ENCODE results near the gene IL17RB. TPM values are rescaled to one million over a fixed set of nuclear protein-coding genes. Genes with fewer than 3 reads are reported as not detected.

Gene IL17RB
- total RNA-seq, 1 donor from 2014 or later: 3.1 TPM

DNA sequence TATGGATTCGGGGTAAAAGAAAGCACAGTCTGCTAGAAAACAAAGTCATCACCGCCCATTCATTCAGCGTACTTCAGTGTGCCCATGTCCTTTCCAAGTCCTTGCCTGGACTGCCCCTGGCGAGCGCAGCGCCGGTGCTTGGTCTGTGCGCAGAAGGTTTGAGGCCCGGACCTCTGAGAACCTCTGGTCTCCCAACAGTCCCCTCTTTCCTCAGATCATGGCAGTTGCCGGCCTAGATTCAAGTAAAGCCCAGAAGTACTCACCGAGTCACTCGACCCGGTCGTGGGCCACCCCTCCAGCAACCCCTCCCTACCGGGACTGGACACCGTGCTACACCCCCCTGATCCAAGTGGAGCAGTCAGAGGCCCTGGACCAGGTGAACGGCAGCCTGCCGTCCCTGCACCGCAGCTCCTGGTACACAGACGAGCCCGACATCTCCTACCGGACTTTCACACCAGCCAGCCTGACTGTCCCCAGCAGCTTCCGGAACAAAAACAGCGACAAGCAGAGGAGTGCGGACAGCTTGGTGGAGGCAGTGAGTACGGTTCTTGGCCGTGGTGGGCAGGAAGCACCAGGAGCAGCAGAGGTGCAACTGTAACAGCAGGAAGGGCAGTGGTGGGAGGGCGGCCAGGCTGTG lies 36.5 kb upstream of the IL17RB start:
- ATAC-seq (no peak), DNase-seq (no peak)

DNA sequence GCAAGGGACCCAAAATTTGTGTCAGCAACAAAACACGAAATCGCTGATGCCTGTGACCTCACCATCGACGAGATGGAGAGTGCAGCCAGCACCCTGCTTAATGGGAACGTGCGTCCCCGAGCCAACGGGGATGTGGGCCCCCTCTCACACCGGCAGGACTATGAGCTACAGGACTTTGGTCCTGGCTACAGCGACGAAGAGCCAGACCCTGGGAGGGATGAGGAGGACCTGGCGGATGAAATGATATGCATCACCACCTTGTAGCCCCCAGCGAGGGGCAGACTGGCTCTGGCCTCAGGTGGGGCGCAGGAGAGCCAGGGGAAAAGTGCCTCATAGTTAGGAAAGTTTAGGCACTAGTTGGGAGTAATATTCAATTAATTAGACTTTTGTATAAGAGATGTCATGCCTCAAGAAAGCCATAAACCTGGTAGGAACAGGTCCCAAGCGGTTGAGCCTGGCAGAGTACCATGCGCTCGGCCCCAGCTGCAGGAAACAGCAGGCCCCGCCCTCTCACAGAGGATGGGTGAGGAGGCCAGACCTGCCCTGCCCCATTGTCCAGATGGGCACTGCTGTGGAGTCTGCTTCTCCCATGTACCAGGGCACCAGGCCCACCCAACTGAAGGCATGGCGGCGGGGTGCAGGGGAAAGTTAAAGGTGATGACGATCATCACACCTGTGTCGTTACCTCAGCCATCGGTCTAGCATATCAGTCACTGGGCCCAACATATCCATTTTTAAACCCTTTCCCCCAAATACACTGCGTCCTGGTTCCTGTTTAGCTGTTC lies 35.0 kb upstream of the IL17RB start:
- intact Hi-C loops (cut with micrococcal nuclease): no loop called here
- ATAC-seq (no peak), DNase-seq (no peak)

More for the DNA sequence above, 36.5 kb upstream of the IL17RB start:
- intact Hi-C loops (cut with micrococcal nuclease): no loop called here

DNA sequence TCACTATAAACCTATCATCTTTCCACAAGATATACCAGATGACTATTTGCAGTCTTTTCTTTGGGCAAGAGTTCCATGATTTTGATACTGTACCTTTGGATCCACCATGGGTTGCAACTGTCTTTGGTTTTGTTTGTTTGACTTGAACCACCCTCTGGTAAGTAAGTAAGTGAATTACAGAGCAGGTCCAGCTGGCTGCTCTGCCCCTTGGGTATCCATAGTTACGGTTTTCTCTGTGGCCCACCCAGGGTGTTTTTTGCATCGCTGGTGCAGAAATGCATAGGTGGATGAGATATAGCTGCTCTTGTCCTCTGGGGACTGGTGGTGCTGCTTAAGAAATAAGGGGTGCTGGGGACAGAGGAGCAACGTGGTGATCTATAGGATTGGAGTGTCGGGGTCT lies 33.9 kb upstream of the IL17RB start:
- intact Hi-C loops (cut with micrococcal nuclease): no loop called here
- DNase-seq (no peak), ATAC-seq (no peak)

DNA sequence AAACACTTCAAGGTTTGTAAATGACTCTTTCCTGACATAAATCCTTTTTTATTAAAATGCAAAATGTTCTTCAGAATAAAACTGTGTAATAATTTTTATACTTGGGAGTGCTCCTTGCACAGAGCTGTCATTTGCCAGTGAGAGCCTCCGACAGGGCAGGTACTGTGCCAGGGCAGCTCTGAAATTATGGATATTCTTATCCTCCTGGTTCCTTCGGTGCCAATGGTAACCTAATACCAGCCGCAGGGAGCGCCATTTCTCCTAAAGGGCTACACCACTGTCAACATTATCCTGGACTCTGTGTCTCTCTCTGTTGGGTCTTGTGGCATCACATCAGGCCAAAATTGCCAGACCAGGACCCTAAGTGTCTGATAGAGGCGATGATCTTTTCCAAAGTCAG lies 33.1 kb upstream of the IL17RB start:
- peak; percentile 61 for ATAC-seq
- intact Hi-C loops (cut with micrococcal nuclease): no loop called here

DNA sequence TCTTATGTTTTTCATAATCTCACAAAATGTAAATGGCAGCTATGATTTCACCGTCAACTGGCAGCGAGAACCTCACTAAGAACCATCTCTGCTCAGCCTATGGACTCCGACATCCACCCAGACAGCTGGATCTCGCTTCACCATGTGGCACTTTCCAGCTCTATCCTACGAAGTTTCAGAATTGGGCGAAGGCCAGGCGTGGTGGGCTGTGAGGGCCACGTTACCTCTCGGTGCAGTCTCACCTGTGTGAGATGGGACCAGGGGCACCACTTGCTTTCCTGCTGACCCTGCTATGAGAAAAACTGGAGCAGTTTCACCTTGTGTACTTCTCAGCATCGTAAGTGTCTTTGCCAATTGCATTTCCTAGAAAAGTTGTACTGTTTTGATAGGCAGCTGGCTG lies 32.5 kb upstream of the IL17RB start:
- no peak for ATAC-seq
- DNase-seq: no peak
- intact Hi-C loops (cut with micrococcal nuclease): no loop called here

More for the DNA sequence above, 33.1 kb upstream of the IL17RB start:
- no peak for DNase-seq

DNA sequence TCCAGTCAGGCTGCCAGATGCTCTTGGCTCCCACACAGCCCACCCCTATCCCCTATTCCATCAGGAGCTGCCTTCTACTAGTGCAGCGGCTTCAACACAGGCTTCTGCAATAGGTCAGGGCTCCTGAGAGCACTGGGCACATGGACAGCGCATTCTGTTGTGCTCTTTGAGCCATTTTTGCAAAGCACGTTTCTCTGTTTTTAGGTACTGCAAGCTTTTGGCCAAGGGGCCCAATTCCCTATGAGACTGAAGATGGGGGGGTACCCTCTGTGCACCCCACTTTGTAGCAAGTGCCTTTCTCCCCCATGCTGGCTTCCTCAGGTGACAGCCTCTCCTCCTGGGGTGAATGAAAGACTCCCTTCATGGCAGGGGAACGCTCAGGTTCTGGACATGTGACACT lies 31.3 kb upstream of the IL17RB start:
- ATAC-seq (no peak), DNase-seq (no peak)
- intact Hi-C loops (cut with micrococcal nuclease): no loop called here

DNA sequence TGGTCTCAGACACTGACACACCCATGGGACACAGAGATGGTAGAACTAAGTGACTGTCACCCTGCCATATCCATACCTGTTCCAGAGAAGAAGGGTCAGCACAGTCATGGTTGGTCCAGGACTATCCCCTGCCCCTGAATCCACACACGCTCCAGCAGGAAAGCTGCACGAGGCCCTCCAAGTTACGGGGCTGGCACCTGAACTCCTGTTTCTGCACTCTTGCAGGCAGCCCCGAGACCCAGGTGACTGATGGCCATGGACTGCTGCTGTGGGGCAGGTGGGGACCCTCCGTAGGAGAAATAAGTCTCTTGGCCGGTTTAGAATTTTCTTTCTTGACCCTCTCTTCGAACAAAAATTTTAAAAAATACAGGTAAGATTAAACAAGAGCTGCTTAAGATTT lies 30.7 kb upstream of the IL17RB start:
- no peak for DNase-seq
- ATAC-seq: no peak
- intact Hi-C loops (cut with micrococcal nuclease): no loop called here

DNA sequence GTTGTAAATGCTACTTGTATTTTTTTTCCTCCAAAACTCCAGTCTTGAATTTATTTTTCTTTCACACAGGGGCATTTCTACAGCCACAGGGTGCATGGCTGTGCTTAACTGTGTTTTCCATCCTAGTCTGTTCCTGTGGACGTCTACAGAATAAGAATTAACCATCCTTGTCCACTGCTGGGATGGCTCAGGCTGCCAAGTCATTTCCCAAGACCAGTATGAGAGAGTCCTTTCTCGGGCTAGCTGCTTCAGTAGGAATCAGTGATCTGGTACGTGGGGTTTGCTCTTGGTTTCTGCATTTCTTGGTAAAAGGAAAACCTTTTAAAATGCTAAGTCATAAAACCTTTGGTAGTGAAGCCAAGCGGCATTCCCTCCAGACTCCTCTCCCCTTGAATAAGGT lies 29.9 kb upstream of the IL17RB start:
- ATAC-seq (no peak), DNase-seq (no peak)
- intact Hi-C loops (cut with micrococcal nuclease): no loop called here

DNA sequence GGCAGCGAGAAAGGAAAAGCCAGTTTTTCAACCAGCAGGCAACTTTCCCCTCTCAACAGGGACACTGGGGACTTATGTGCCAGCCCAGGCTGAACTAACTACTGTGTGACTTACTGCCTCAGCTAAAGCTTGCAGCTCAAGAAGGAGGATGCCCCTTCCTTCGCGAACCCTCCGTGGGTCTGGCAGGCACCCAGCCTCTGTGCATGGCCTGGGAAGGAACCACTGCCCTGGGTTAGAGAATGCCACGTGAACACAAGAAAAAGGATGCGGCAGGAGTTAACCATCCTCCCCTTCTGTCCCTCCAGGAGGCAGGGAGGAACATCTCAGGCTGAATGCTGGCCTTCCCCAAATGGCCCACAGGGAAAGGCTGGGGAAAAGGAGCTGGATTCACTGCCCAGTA lies 29.2 kb upstream of the IL17RB start:
- ATAC-seq (no peak), DNase-seq (no peak)
- intact Hi-C loops (cut with micrococcal nuclease): no loop called here

DNA sequence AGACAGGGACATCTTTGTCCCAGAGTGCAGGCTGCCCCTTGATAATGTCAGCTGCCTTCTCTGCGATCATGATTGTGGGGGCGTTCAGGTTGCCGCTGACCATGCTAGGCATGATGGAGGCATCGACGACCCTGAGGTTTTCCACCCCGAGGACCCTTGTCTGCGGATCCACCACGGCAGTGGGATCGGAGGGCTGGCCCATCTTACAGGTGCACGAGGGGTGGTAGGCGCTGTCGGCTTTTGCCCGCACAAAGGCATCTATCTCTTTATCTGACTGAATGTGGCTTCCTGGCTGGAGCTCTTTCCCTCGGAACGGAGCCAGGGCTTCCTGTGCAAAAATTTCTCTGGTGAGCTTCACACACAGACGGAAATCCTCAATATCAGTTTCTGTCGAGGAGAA lies 28.6 kb upstream of the IL17RB start:
- intact Hi-C loops (cut with micrococcal nuclease): no loop called here
- ATAC-seq (no peak), DNase-seq (no peak)

DNA sequence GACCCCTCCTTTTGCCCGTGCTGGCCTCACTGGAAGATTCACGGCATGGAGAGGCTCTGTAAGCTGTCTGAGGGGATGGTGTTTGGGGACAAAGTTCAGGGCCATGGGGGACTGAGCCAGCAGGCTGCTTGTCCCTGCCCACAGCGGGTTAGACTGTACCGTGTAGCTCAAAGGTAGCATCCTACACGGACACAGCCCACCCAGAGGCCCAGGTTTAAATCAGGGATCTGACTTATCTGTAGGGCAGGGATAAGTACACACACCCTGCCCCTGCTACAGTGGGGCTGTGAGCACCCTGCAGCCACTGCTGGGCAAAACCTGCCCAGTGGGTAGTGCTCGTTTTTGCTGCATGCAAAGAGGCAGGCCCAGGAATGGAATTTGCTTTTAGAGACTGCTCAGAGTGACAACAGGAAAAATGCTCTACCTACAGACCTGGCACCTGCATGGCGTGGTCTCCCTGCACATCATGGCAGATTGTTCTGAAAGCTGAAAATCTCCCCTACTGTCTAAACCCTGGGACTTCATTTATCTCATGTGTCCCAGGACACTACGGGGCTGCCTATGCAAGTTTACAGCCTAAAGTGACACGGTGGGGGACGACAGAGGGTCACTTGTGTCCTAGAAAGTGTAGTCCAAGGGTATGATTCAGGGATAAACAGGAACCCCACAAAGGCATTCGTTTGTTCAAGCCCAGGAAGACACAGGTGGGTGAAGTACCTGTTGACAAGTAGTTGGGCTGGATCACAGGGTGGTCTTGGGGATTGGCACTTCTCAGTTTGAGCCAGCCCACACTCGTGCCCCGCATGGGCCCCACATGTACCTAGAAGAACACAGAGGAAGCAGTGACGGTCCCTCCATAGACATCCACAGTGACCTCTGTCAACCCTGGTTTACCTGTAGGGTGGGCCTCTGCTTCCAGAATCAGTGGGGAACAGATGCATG lies 27.9 kb upstream of the IL17RB start:
- DNase-seq (no peak), ATAC-seq (no peak)
- intact Hi-C loops (cut with micrococcal nuclease): no loop called here

DNA sequence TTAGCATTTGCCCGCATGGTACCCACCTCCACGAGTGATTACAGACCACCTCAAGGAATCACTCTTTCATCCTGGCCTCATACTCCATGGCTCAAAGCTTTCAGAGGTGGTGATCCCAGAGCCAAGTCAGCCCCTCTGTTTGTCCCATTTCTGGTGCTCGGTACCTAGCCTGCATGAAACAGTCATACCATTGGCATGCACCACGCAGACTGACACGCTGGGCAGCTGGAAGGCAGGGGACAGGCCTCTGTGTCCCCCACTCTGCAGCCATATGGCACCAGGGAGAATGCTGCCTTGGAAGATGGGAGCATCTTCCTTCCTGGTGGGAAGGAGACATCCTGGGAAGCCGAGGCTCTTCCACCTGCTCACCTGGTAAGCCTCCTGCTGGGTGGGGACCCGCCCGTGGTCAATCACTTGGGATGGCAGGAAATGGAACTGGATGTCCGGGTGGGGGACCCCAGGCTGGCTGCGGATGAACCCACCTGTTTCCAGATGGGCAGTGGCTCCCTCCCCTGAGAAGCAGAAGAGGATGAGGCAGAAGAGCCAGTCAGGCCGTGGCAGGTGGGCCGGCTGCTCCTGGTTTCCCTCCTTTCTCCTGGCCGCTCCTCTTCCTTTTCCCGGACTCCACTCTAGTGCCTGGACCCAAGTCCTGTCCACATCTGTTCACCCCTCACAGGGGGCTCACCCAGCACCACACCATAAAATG lies 27.1 kb upstream of the IL17RB start:
- intact Hi-C loops (cut with micrococcal nuclease): no loop called here
- no peak for ATAC-seq
- DNase-seq: no peak

DNA sequence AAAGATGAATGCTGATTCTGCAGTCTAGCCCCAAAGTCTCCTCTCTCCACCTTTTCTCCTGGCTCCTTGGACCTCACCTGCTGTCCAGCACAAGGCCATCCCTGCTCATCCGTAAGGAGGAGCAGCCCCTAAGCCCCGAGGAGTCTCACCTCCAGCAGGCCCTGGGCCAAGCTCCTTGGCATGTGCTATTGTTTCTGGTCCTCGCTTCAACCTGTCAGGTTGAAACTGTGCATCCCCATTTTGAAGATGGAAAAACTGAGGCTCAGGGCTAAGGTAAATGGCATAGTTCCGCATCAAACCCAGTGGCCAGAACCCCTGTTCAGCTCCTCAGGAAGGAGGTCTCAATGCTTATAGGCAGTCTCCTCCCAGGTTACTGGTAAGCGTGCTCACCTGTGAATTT lies 26.3 kb upstream of the IL17RB start:
- DNase-seq (no peak), ATAC-seq (no peak)
- intact Hi-C loops (cut with micrococcal nuclease): no loop called here

DNA sequence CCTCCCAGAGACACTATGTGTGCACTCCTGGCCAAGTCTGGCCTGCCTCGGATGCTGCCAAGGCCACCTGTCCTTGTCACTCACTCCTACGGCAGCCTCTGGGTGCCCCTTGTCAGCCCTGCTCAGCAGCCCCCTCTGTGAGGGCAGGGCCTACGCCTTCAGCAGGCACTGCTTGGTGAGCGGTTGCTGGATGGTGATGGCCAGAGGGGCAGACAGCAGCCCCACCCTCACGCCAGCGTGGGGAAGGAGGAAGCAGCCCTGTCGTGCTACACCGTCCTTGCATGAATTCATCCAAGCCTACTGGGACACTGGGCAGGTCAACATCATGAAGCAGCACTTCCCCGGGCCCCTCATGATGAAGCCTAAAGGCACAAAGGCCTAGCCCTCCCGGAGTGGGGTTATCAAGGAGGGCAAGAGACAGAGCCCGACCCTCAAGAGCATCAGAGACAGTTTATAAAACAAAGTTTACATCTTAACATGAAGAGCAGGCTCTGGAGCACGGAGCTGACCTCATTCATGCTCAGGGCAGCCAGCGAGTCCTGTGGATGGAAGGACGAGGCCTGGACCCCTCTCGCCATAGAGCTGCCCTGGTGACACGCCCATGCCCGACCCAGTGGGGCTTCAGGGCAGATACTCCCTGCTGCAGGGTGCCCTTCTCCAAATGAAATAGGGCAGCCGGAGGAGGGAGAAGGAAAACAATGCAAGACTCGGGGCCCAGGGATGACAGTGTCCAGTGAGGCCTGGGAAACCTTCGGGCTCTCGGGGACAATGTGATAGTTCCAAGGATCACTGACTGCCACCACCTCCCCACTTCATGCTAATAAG lies 25.4 kb upstream of the IL17RB start:
- ATAC-seq (no peak), DNase-seq (no peak)
- intact Hi-C loops (cut with micrococcal nuclease): no loop called here

DNA sequence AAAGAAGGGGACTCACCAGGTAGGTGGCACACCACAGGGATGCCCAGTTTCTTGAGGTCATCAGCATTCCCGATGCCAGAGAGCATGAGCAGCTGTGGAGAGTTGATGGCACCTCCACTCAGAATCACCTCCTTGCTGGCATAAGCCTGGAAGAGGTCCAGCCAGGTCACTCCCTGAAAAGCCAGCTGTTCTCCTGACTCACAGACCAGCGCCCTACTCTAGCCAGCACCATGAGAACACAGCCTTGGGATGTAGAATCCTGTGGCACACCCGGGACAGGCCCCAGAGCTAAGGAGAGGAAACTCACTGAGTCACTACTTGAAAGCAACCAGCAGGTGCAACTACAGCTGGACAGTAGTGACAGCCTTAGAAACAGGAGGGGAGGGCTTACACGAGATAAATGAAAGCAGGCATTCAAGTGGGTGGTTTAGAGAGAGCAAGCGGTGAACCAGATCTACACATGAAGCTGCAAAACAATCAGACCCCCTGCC lies 24.7 kb upstream of the IL17RB start:
- DNase-seq (no peak), ATAC-seq (peak; percentile 76)
- intact Hi-C loops (cut with micrococcal nuclease): no loop called here

DNA sequence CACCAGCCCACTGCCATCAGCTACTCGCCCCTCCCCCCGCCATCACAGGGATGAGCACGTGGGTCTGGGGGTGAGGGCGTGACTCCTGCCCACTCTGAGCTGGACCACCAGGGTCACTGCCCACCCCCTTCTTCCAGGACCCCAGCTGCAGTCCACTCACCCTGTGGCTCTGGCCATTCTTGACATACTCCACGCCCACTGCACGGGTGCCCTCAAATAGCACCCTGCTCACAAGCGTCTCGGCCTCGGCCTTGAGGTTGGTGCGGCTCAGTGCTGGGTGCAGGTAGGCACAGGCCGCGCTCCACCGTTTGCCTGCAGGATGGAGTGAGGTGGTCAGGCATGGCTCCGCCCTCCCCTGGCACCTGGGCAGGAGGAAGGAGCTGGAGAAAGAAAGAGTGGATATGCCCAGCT lies 24.0 kb upstream of the IL17RB start:
- intact Hi-C loops (cut with micrococcal nuclease): no loop called here
- DNase-seq (no peak), ATAC-seq (no peak)

DNA sequence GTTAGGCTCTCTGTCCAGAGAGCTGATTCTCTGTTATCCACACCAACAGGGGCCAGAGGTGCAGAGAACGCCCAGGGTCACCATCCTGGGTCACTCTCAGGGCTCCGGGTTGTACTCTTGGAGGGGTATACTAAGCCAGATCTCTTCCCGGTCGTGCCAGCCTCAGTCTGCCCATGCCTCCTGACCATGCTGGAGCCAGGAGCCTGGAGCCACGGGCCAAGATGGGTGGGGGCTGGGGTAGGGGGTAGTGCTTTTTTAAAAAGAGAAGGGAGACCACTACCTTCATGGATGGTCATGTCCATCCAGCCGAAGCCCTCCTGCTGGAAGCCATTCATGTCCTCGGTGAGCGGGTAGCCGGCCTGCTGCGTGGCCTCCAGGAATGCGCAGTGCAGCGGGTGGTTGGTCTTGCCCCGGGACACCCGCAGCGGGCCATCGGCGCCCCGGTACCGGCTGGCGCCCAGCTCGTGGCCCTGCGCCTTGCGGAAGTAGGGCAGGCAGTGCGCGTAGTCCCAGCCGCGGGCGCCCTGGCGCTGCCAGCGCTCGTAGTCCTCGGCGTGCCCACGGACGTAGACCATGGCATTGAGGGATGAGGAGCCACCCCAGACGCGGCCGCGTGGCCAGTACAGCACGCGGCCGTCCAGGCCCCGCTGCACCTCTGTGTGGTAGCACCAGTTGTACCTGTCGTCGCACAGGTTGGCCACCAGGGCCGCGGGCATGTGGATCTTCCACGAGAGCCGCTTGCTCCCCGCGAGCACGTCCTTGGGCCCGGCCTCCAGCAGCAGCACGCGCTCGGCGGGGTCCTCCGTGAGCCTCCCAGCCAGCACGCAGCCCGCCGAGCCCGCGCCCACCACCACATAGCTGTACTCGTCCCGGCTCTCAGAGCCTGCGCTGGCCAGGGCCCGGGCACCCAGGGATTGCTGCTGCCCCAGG lies 23.1 kb upstream of the IL17RB start:
- ATAC-seq (no peak), DNase-seq (no peak)
- intact Hi-C loops (cut with micrococcal nuclease): no loop called here
